Measurements from ENCODE around the gene ITGB2.

DNA sequence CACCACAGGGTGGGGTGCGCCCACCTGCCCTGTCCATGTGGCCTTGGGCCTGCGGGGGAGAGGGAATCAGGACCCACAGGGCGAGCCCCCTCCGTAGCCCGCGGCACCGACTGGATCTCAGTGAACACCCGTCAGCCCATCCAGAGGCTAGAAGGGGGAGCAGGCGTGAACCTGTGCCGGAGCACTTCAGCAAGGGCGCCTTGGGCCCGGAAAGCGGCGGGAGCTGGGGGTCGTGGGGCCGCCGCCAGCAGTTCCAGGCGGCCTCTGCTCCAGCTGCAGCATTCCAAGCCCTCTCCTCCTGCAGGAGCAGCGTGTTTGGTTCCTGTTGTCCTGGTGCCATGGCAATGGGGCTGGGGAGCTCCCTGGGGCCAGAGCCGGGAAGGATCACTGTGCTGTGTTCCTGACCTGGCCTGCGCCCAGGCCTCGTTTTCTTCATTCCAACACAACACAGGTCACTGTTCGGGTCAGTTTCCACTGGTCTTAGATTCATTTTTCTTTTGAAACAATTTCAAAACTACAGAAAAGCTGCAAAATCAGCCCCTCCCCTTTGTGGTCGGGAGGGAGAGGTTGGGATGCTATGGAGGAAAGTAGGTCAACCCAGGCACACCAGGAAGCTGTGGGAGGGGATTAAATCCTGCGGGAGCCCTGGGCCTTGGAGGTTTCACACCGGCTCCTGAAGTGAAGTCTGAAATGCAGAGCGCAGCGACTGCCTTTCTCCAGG, 37.9 kb upstream of the ITGB2 start:
- TF ChIP-seq, protein P1, sequence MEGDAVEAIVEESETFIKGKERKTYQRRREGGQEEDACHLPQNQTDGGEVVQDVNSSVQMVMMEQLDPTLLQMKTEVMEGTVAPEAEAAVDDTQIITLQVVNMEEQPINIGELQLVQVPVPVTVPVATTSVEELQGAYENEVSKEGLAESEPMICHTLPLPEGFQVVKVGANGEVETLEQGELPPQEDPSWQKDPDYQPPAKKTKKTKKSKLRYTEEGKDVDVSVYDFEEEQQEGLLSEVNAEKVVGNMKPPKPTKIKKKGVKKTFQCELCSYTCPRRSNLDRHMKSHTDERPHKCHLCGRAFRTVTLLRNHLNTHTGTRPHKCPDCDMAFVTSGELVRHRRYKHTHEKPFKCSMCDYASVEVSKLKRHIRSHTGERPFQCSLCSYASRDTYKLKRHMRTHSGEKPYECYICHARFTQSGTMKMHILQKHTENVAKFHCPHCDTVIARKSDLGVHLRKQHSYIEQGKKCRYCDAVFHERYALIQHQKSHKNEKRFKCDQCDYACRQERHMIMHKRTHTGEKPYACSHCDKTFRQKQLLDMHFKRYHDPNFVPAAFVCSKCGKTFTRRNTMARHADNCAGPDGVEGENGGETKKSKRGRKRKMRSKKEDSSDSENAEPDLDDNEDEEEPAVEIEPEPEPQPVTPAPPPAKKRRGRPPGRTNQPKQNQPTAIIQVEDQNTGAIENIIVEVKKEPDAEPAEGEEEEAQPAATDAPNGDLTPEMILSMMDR (IDR thresholded peaks at IDR 0.05; ENCODE audit: low read length), result no peak
- no peak for TF ChIP-seq EZH2 (IDR thresholded peaks at IDR 0.05; ENCODE audit: borderline replicate concordance, low read length)

Measured in OCI-LY1 (cell line).